ENCODE results near the gene MBD5. TPM values are rescaled to one million over a fixed set of nuclear protein-coding genes. Genes with fewer than 3 reads are reported as not detected.

MBD5 gene
- total RNA-seq, 2 experiments from 2014 or later = 13.8 to 46.3 TPM

- Histone ChIP-seq H3K4me2 (ENCODE audit: low read length) (no peak overlapping the region), H3K4me1 (ENCODE audit: insufficient read depth, low read length, poor library complexity, severe bottlenecking) (no peaks in the 10 kb centered on the region), H2AFZ (ENCODE audit: low read length) (no peak overlapping the region), H3K4me3 (ENCODE audit: low read depth, low read length, poor library complexity, severe bottlenecking) (no peak overlapping the region), H3K9me3 (ENCODE audit: low read length) (no peaks in the 10 kb centered on the region), H3K79me2 (ENCODE audit: insufficient read depth, low read depth, low read length) (no peaks in the 10 kb centered on the region), H3K27ac (ENCODE audit: low read depth, low read length, poor library complexity, severe bottlenecking) (no peak overlapping the region), H3K36me3 (ENCODE audit: insufficient read depth, low read length) (no peaks in the 10 kb centered on the region), H3K9me2 (ENCODE audit: insufficient read depth, low read length) (no peaks in the 10 kb centered on the region), H4K20me1 (ENCODE audit: insufficient read depth, low read length) (no peaks in the 10 kb centered on the region)
- intact Hi-C loops (cut with micrococcal nuclease; ENCODE audit: unreplicated experiment) = no loop called here
- no peak for TF ChIP-seq EZH2phosphoT487 (IDR thresholded peaks at IDR 0.05; ENCODE audit: borderline replicate concordance, low read depth, low read length)
- no peak for TF ChIP-seq CTCF (conservative IDR thresholded peaks at IDR 0.05; ENCODE audit: low read length)
- no peak for DNase-seq (ENCODE audit: low spot score)
- POLR2A ChIA-PET = interaction anchor here (0.6 kb wide), 1 partner anchor 286 kb away, joined by 3 read pairs; no protein-coding TSS in a partner anchor
- CTCF ChIA-PET (ENCODE audit: unreplicated experiment) = no interaction called here
- BruUV-seq (replicated peaks) = no TSS peak
These were observed 462.8 kb downstream of the MBD5 start for GRCh38 chr2:148483665-148484064.

GRCh38 chr2:148484066-148484465 is 463.2 kb downstream of the MBD5 start:
- H3K4me2 ChIP-seq (ENCODE audit: low read length) = no peak overlapping the region
- no peaks in the 10 kb centered on the region for H4K20me1 ChIP-seq (ENCODE audit: insufficient read depth, low read length)
- H3K4me3 ChIP-seq (ENCODE audit: low read depth, low read length, poor library complexity, severe bottlenecking) = no peak overlapping the region
- intact Hi-C loops (cut with micrococcal nuclease; ENCODE audit: unreplicated experiment) = no loop called here
- no peak for DNase-seq (ENCODE audit: low spot score)
- no TSS peak for BruUV-seq (replicated peaks)
- POLR2A ChIA-PET = interaction anchor here (0.6 to 1.9 kb wide), 2 partner anchors 10 to 286 kb away, joined by 3 to 6 read pairs; no protein-coding TSS in a partner anchor
- TF ChIP-seq EZH2phosphoT487 (IDR thresholded peaks at IDR 0.05; ENCODE audit: borderline replicate concordance, low read depth, low read length) (no peak), CTCF (conservative IDR thresholded peaks at IDR 0.05; ENCODE audit: low read length) (no peak)
- H2AFZ ChIP-seq (ENCODE audit: low read length) = no peak overlapping the region
- CTCF ChIA-PET (ENCODE audit: unreplicated experiment) = no interaction called here
- H3K9me2 ChIP-seq (ENCODE audit: insufficient read depth, low read length) = no peaks in the 10 kb centered on the region
- H3K27ac ChIP-seq (ENCODE audit: low read depth, low read length, poor library complexity, severe bottlenecking) = no peak overlapping the region
- H3K36me3 ChIP-seq (ENCODE audit: insufficient read depth, low read length) = no peaks in the 10 kb centered on the region
- H3K4me1 ChIP-seq (ENCODE audit: insufficient read depth, low read length, poor library complexity, severe bottlenecking) = no peaks in the 10 kb centered on the region
- no peaks in the 10 kb centered on the region for H3K9me3 ChIP-seq (ENCODE audit: low read length)
- H3K79me2 ChIP-seq (ENCODE audit: insufficient read depth, low read depth, low read length) = no peaks in the 10 kb centered on the region

GRCh38 chr2:148486655-148487054 is 465.8 kb downstream of the MBD5 start:
- BruUV-seq (replicated peaks) = no TSS peak
- no peaks in the 10 kb centered on the region for H4K20me1 ChIP-seq (ENCODE audit: insufficient read depth, low read length)
- H3K36me3 ChIP-seq (ENCODE audit: insufficient read depth, low read length) = no peaks in the 10 kb centered on the region
- H3K4me3 ChIP-seq (ENCODE audit: low read depth, low read length, poor library complexity, severe bottlenecking) = no peak overlapping the region
- H3K9me2 ChIP-seq (ENCODE audit: insufficient read depth, low read length) = no peaks in the 10 kb centered on the region
- no peak for DNase-seq (ENCODE audit: low spot score)
- ChIA-PET POLR2A (no interaction called here), CTCF (ENCODE audit: unreplicated experiment) (no interaction called here)
- TF ChIP-seq CTCF (conservative IDR thresholded peaks at IDR 0.05; ENCODE audit: low read length) = no peak
- no peak for TF ChIP-seq EZH2phosphoT487 (IDR thresholded peaks at IDR 0.05; ENCODE audit: borderline replicate concordance, low read depth, low read length)
- H3K9me3 ChIP-seq (ENCODE audit: low read length) = no peaks in the 10 kb centered on the region
- intact Hi-C loops (cut with micrococcal nuclease; ENCODE audit: unreplicated experiment) = no loop called here
- H2AFZ ChIP-seq (ENCODE audit: low read length) = no peak overlapping the region
- no peaks in the 10 kb centered on the region for H3K4me1 ChIP-seq (ENCODE audit: insufficient read depth, low read length, poor library complexity, severe bottlenecking)
- no peaks in the 10 kb centered on the region for H3K79me2 ChIP-seq (ENCODE audit: insufficient read depth, low read depth, low read length)
- H3K27ac ChIP-seq (ENCODE audit: low read depth, low read length, poor library complexity, severe bottlenecking) = no peak overlapping the region
- no peak overlapping the region for H3K4me2 ChIP-seq (ENCODE audit: low read length)
